Body of pancreas (tissue), 4 donors: ENCODE measurements around the gene SLC16A5. TPM values are rescaled to one million over a fixed set of nuclear protein-coding genes. Genes with fewer than 3 reads are reported as not detected.

ENCODE experiments used
- ATAC-seq: fragments of 150-250 bp; one replicate; pipeline ENCODE4 v1.9.1; 2016
- DNase-seq, 4 donors: peaks; one replicate each; pipeline ENCODE4 v3.0.0-alpha.2; 2019
- H3K27ac ChIP-seq, 4 donors: fragments of 200-600 bp; sonication (generic); 1 replicate in 3 of 4; 2 replicates in 1 of 4; pipeline versions ENCODE4 v1.5.1 to v1.6.1; 2016 to 2019; ENCODE audit warnings: mild to moderate bottlenecking in 1 of 4, mixed read lengths in 1 of 4, moderate library complexity in 1 of 4
- H3K27me3 ChIP-seq, 2 donors: fragments of 200-600 bp; sonication (generic); one replicate each; pipeline ENCODE4 v1.6.0; 2016; ENCODE audit warnings: mild to moderate bottlenecking in 1 of 2
- H3K36me3 ChIP-seq, 2 donors: fragments of 200-600 bp; sonication (generic); replicated peaks in 1 of 2; 2 replicates each; pipeline ENCODE4 v1.5.1; 2016; ENCODE audit warnings: low read depth in 2 of 2; ENCODE audit not compliant: insufficient read depth in 1 of 2
- H3K4me1 ChIP-seq: fragments of 200-600 bp; sonication (generic); one replicate; pipeline ENCODE4 v1.6.0; 2016
- H3K4me3 ChIP-seq, 2 donors: fragments of 200-600 bp; sonication (generic); 1 replicate in 1 of 2; 2 replicates in 1 of 2; pipeline ENCODE4 v1.5.1; 2016 to 2019
- H3K9me3 ChIP-seq, 3 donors: fragments of 200-600 bp; sonication (generic); 1 replicate in 2 of 3; 2 replicates in 1 of 3; pipeline ENCODE4 v1.5.1; 2016
- POLR2A ChIP-seq, 3 donors: fragments of 450-650 bp; IDR thresholded peaks; one replicate each; pipeline ENCODE4 v1.6.1; 2016; ENCODE audit warnings: antibody characterized with exemption in 3 of 3, mild to moderate bottlenecking in 2 of 3
- WGBS, 2 donors: methylation state at CpG; one replicate each; pipeline ENCODE4 v1.1.5; 2017; 5-methylcytosine and 5-hydroxymethylcytosine counted together
- intact Hi-C: fragments of 100-400 bp; cut with DNase I; formaldehyde crosslinking; loops from one replicate; pipeline ENCODE4 v1.15.1; 2023
- total RNA-seq, 2 donors: library from RNA; depleted of rRNA; stranded (reverse); fragments of >200 nt; gene quantifications; one replicate each; pipeline ENCODE4 v1.1.0, GENCODE V29; 2016
- TF ChIP-seq, protein P1 (sequence below), 7 experiments: fragments of 450-650 bp in 4 of 7; fragments of 200-600 bp in 3 of 7; sonication (generic) in 3 of 7; IDR thresholded peaks; one replicate each; pipeline ENCODE4 v1.5.1; 2016 to 2019; ENCODE audit warnings: antibody characterized with exemption in 7 of 7

SLC16A5 gene
- total RNA-seq, 2 donors from 2014 or later: 2.1 to 14.8 TPM

DNA sequence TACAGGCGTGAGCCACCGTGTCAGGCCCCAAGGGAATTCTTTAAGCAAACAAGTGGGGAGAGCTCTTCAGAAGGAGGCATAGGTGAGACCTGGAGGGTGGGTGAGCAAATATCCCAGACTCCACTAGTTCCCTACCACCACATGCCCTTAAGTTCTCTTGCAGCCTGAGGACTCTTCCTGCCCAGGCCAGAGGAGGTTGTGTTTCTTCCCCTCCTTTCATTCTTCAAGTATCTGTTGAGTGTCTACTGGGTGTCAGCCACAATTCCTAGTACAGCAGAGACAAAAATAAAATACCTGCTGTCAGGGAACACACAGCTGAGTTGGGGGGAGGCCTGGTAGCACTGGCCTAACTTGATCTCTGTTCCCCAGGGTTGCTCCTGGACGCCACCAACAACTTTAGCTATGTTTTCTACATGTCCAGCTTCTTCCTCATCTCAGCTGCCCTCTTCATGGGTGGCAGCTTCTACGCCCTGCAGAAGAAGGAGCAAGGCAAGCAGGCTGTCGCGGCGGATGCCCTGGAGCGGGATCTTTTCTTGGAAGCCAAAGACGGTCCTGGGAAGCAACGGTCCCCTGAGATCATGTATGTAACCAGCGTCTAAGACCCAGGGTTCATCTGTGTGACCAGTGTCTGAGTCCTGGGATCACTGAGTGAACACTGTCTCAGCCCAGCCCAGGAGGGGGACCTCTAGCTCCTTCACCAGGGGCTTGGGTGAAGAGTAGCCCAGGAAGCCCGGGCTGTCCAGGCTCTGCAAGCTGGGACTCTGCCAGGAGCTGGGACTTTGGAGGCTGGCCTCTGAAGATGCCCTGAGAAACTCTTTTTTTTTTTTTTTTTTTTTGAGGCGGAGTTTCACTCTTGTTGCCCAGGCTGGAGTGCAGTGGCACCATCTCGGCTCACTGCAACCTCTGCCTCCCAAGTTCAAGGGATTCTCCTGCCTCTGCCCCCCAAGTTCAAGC lies 16.1 kb downstream of the SLC16A5 start:
- no peaks in the 10 kb centered on the region for H3K27me3 ChIP-seq
- ATAC-seq: no peak

DNA sequence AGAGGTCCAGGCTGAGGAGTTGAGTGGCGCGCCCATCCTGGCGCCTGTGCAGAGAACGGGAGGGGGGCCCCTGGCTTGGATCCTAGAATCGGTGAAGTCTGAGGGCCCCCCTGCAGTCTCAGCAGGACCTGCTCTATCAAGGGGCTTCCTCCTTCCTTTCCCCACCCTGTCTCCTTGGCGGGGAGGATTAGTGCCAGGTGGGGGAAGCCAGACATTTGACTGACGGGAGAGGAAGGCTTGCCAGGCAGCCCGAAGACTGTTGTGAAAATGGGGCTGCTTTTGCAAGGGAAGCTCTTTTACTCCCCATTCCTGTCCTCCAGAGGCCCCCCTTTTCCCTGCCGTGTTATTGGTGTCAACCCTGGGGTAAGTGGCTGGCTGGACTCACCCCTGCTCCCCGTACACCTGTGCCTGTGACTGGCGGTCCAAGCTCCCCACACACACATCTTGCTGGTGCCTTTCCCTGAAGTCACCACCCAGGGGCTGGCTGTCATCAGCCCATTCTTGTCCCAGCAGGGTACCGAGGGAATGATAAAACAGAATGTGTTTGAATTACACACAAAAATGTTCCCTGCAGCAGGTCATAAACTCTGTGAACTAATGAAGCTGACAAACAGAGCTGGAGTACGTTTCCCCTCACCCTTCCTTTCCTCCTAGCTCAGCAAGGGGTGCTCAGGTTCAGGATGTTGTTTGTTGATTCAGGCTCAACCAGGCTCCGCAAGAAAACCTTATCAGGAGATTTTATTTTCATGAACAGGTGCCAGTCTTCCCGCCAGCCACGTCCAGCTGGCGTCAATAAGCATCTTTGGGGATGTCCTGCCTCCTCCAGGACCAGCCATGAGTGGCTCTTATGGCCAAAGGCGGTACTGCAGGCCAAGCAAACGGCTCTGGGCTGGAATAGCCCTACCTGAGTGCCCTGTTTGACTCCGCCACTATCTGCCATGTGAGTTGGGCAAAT lies 17.6 kb downstream of the SLC16A5 start:
- H3K36me3 ChIP-seq: no peaks in the 10 kb centered on the region
- peak overlapping the region in 2 of 4 donors; percentile 3 to 10 for H3K27ac ChIP-seq
- peak; percentile 71 to 76 (median 73) for DNase-seq
- H3K27me3 ChIP-seq: no peaks in the 10 kb centered on the region
- peaks cover 23% of the 10 kb centered on the region for H3K4me1 ChIP-seq
- peak; percentile 68 for ATAC-seq
- no peak for TF ChIP-seq POLR2A (IDR thresholded peaks at IDR 0.05)
- TF ChIP-seq, protein P1, sequence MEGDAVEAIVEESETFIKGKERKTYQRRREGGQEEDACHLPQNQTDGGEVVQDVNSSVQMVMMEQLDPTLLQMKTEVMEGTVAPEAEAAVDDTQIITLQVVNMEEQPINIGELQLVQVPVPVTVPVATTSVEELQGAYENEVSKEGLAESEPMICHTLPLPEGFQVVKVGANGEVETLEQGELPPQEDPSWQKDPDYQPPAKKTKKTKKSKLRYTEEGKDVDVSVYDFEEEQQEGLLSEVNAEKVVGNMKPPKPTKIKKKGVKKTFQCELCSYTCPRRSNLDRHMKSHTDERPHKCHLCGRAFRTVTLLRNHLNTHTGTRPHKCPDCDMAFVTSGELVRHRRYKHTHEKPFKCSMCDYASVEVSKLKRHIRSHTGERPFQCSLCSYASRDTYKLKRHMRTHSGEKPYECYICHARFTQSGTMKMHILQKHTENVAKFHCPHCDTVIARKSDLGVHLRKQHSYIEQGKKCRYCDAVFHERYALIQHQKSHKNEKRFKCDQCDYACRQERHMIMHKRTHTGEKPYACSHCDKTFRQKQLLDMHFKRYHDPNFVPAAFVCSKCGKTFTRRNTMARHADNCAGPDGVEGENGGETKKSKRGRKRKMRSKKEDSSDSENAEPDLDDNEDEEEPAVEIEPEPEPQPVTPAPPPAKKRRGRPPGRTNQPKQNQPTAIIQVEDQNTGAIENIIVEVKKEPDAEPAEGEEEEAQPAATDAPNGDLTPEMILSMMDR (IDR thresholded peaks at IDR 0.05): peak; percentile 73 to 87 (median 77)
- no peak overlapping the region for H3K4me3 ChIP-seq
- H3K9me3 ChIP-seq: no peaks in the 10 kb centered on the region
- WGBS, 2 donors: 30 to 44% methylated on average over 13 to 20 of the region's 20 CpGs
- intact Hi-C loops: no loop called here

More for the DNA sequence above, 16.1 kb downstream of the SLC16A5 start:
- TF ChIP-seq, protein P1 (IDR thresholded peaks at IDR 0.05): no peak
- TF ChIP-seq POLR2A (IDR thresholded peaks at IDR 0.05): no peak
- intact Hi-C loops: no loop called here
- Histone ChIP-seq H3K4me3 (no peak overlapping the region), H3K36me3 (no peaks in the 10 kb centered on the region), H3K27ac (no peak overlapping the region), H3K4me1 (peaks cover 15% of the 10 kb centered on the region), H3K9me3 (no peaks in the 10 kb centered on the region)
- WGBS, 2 donors: 76 to 86% methylated on average over 12 to 14 of the region's 14 CpGs
- DNase-seq: no peak

DNA sequence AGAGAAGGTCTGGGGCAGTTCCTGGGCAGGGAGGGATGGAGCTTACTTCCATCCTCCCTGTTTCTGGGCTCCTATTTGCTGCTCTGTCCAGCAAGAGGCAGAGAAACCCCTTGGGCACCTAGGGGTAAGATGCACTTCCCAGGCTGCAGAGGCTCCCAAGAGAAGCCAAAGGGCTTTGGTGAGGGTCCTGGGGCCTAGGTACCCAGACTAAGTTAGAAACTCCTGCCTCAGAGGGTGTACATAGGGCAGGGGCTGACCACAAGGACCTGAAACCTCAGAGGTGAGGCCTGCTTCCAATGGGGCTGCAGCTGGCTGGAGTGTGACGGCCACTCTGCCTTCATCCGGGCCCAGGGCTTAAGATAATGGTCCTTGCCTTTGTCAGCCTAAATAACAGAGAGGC lies 20.4 kb downstream of the SLC16A5 start:
- Histone ChIP-seq H3K27me3 (no peaks in the 10 kb centered on the region), H3K36me3 (no peaks in the 10 kb centered on the region), H3K4me3 (no peak overlapping the region), H3K27ac (no peak overlapping the region), H3K9me3 (no peaks in the 10 kb centered on the region), H3K4me1 (peaks cover 33% of the 10 kb centered on the region)
- 89% methylated on average over 2 of the region's 2 CpGs; no CpG with 5 or more reads in 1 of the 2 donors for WGBS, 2 donors
- DNase-seq (no peak), ATAC-seq (no peak)
- intact Hi-C loops: no loop called here
- TF ChIP-seq, protein P1 (IDR thresholded peaks at IDR 0.05): no peak
- no peak for TF ChIP-seq POLR2A (IDR thresholded peaks at IDR 0.05)

DNA sequence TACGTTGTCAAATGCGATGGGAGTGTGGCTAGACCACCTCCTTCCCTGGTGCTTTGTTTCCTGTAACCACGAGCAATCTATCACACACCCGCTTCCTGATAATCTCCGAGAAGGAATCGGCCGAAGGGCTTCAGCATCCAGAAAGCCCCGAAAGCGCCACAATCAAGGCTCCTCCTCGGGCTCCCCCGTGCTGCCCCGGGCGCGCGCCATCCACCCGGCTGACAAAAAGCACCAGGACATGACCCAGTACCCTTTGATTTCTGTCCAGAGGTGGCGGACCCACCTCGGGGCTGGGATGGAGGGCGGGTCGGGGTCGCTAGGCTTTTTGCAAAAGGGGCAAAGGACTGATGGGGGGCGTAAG lies 21.3 kb downstream of the SLC16A5 start:
- Histone ChIP-seq H3K27me3 (no peaks in the 10 kb centered on the region), H3K4me3 (no peak overlapping the region), H3K4me1 (peaks cover 37% of the 10 kb centered on the region), H3K9me3 (no peaks in the 10 kb centered on the region), H3K36me3 (no peaks in the 10 kb centered on the region), H3K27ac (peak overlapping the region in 1 of 4 donors; percentile 65)
- DNase-seq (no peak), ATAC-seq (no peak)
- TF ChIP-seq, protein P1 (IDR thresholded peaks at IDR 0.05): no peak
- no peak for TF ChIP-seq POLR2A (IDR thresholded peaks at IDR 0.05)
- intact Hi-C loops: no loop called here
- 29 to 56% methylated on average over 4 to 22 of the region's 22 CpGs for WGBS, 2 donors
